GM23338 (cell line): Measurements from ENCODE around the gene PARVA. TPM values are rescaled to one million over a fixed set of nuclear protein-coding genes. Genes with fewer than 3 reads are reported as not detected.

Source experiments
- ATAC-seq: fragments of 200-7000 bp; cut with Tn5 transposase; 3 replicates; pipeline ENCODE4 v1.9.1; 2020
- DNase-seq: peaks from one replicate; pipeline ENCODE4 v3.0.0-alpha.2; 2015; ENCODE audit warnings: low spot score
- H2AFZ ChIP-seq: fragments of 200-600 bp; sonication (generic); 2 replicates; pipeline ENCODE4 v1.8.0; 2016; ENCODE audit warnings: antibody characterized with exemption, mild to moderate bottlenecking, moderate library complexity
- H3F3A ChIP-seq: fragments of 200-600 bp; sonication (generic); replicated peaks from 2 replicates; pipeline ENCODE4 v1.8.0; 2017; ENCODE audit warnings: antibody characterized with exemption, mixed run types, low read depth
- H3K27ac ChIP-seq: fragments of 200-600 bp; sonication (generic); 2 replicates; pipeline ENCODE4 v1.6.1; 2016; ENCODE audit warnings: low read depth
- H3K27me3 ChIP-seq: fragments of 200-600 bp; sonication (generic); 2 replicates; pipeline ENCODE4 v1.8.0; 2016; ENCODE audit warnings: mild to moderate bottlenecking, mixed run types, moderate library complexity; ENCODE audit not compliant: insufficient read depth
- H3K36me3 ChIP-seq: fragments of 200-600 bp; sonication (generic); 2 replicates; pipeline ENCODE4 v1.8.0; 2016; ENCODE audit warnings: mild to moderate bottlenecking; ENCODE audit not compliant: insufficient read depth
- H3K4me1 ChIP-seq: fragments of 200-600 bp; sonication (generic); 2 replicates; pipeline ENCODE4 v1.8.0; 2016; ENCODE audit warnings: mild to moderate bottlenecking, moderate library complexity; ENCODE audit not compliant: insufficient read depth
- H3K4me2 ChIP-seq: fragments of 200-600 bp; sonication (generic); 2 replicates; pipeline ENCODE4 v1.7.1; 2017; ENCODE audit warnings: mixed run types
- H3K4me3 ChIP-seq: fragments of 200-600 bp; sonication (generic); 2 replicates; pipeline ENCODE4 v1.6.1; 2016; ENCODE audit warnings: mixed run types
- H3K79me2 ChIP-seq: fragments of 200-600 bp; sonication (generic); replicated peaks from 2 replicates; pipeline ENCODE4 v1.8.0; 2017; ENCODE audit warnings: mild to moderate bottlenecking; ENCODE audit not compliant: insufficient read depth
- H3K9me2 ChIP-seq: fragments of 200-600 bp; sonication (generic); 2 replicates; pipeline ENCODE4 v1.8.0; 2017; ENCODE audit not compliant: insufficient read depth
- H4K20me1 ChIP-seq: fragments of 200-600 bp; sonication (generic); replicated peaks from 2 replicates; pipeline ENCODE4 v1.8.0; 2017; ENCODE audit warnings: mild to moderate bottlenecking; ENCODE audit not compliant: insufficient read depth
- H3K27ac Mint-ChIP-seq: 2 replicates; pipeline ENCODE4 v1.8.0; 2020; ENCODE audit warnings: inconsistent platforms, mild to moderate bottlenecking, moderate library complexity, mixed read lengths
- H3K27me3 Mint-ChIP-seq: 3 replicates; pipeline ENCODE4 v1.8.0; 2022; ENCODE audit warnings: low read depth, mild to moderate bottlenecking, moderate library complexity, mixed read lengths, inconsistent platforms; ENCODE audit not compliant: insufficient read depth, poor library complexity
- H3K36me3 Mint-ChIP-seq: 3 replicates; pipeline ENCODE4 v1.8.0; 2021; ENCODE audit warnings: low read depth, mild to moderate bottlenecking, inconsistent platforms, moderate library complexity, mixed read lengths
- H3K4me1 Mint-ChIP-seq: 3 replicates; pipeline ENCODE4 v1.8.0; 2020; ENCODE audit warnings: mild to moderate bottlenecking, inconsistent platforms, mixed read lengths
- H3K4me3 Mint-ChIP-seq: 3 replicates; pipeline ENCODE4 v1.8.0; 2021; ENCODE audit warnings: moderate library complexity, mild to moderate bottlenecking, inconsistent platforms, mixed read lengths
- H3K9me3 Mint-ChIP-seq: 3 replicates; pipeline ENCODE4 v1.8.0; 2020; ENCODE audit warnings: moderate library complexity, mild to moderate bottlenecking, inconsistent platforms, mixed read lengths
- CREB1 ChIP-seq: fragments of 250-450 bp; sonication (Bioruptor Pico); IDR thresholded peaks from 2 replicates; pipeline ENCODE4 v1.5.0; 2020; ENCODE audit warnings: low read depth, mild to moderate bottlenecking, moderate library complexity
- EZH2 ChIP-seq: fragments of 200-600 bp; sonication (generic); IDR thresholded peaks from one replicate; pipeline ENCODE4 v1.8.0; 2017; ENCODE audit warnings: antibody characterized with exemption, mild to moderate bottlenecking, low read depth; ENCODE audit not compliant: unreplicated experiment
- EZH2phosphoT487 ChIP-seq: fragments of 200-600 bp; sonication (generic); IDR thresholded peaks from one replicate; pipeline ENCODE4 v1.8.1; 2018; ENCODE audit warnings: antibody characterized with exemption; ENCODE audit not compliant: unreplicated experiment
- JUNB ChIP-seq: IDR thresholded peaks from one replicate; pipeline ENCODE4 v1.6.1; 2016; ENCODE audit warnings: antibody characterized with exemption; ENCODE audit not compliant: unreplicated experiment
- NANOG ChIP-seq: IDR thresholded peaks from 2 replicates; pipeline ENCODE4 v1.6.1; 2016; ENCODE audit warnings: antibody characterized with exemption, borderline replicate concordance
- POLR2AphosphoS5 ChIP-seq: IDR thresholded peaks from 2 replicates; pipeline ENCODE4 v1.6.1; 2016; ENCODE audit warnings: antibody characterized with exemption, low read depth
- STAT1 ChIP-seq: IDR thresholded peaks from one replicate; pipeline ENCODE4 v1.6.1; 2016; ENCODE audit warnings: antibody characterized with exemption; ENCODE audit not compliant: unreplicated experiment
- ZNF114 ChIP-seq: fragments of 250-450 bp; sonication (Bioruptor Pico); IDR thresholded peaks from 2 replicates; pipeline ENCODE4 v1.5.0; 2020; ENCODE audit warnings: mild to moderate bottlenecking, moderate library complexity
- ZNF331 ChIP-seq: fragments of 250-450 bp; sonication (Bioruptor Pico); IDR thresholded peaks from 2 replicates; pipeline ENCODE4 v1.5.0; 2020; ENCODE audit warnings: low read depth, mild to moderate bottlenecking, moderate library complexity
- polyA plus RNA-seq: library from polyadenylated mRNA; unstranded; fragments of >200 nt; fragmentation: Nextera tagmentation; extraction: Ambion mirVana; gene quantifications from 2 replicates; pipeline ENCODE4 v1.2.1, GENCODE V29; 2016
- total RNA-seq: library from RNA; depleted of rRNA; stranded (reverse); fragments of >200 nt; shearing (Covaris generic); gene quantifications from 2 replicates; pipeline ENCODE4 v1.2.3, GENCODE V29; 2014
- TF ChIP-seq, protein P1 (sequence below): IDR thresholded peaks from one replicate; pipeline ENCODE4 v1.6.1; 2018; ENCODE audit warnings: antibody characterized with exemption; ENCODE audit not compliant: unreplicated experiment

Gene PARVA
- total and polyA plus RNA-seq, 2 experiments from 2014 or later, result 5.8 to 6.9 TPM

- TF ChIP-seq, protein P1, sequence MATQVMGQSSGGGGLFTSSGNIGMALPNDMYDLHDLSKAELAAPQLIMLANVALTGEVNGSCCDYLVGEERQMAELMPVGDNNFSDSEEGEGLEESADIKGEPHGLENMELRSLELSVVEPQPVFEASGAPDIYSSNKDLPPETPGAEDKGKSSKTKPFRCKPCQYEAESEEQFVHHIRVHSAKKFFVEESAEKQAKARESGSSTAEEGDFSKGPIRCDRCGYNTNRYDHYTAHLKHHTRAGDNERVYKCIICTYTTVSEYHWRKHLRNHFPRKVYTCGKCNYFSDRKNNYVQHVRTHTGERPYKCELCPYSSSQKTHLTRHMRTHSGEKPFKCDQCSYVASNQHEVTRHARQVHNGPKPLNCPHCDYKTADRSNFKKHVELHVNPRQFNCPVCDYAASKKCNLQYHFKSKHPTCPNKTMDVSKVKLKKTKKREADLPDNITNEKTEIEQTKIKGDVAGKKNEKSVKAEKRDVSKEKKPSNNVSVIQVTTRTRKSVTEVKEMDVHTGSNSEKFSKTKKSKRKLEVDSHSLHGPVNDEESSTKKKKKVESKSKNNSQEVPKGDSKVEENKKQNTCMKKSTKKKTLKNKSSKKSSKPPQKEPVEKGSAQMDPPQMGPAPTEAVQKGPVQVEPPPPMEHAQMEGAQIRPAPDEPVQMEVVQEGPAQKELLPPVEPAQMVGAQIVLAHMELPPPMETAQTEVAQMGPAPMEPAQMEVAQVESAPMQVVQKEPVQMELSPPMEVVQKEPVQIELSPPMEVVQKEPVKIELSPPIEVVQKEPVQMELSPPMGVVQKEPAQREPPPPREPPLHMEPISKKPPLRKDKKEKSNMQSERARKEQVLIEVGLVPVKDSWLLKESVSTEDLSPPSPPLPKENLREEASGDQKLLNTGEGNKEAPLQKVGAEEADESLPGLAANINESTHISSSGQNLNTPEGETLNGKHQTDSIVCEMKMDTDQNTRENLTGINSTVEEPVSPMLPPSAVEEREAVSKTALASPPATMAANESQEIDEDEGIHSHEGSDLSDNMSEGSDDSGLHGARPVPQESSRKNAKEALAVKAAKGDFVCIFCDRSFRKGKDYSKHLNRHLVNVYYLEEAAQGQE, result no peak
- TF ChIP-seq POLR2AphosphoS5 (no peak), ZNF114 (no peak), EZH2 (no peak), ZNF331 (CRISPR knock-in tag) (no peak), JUNB (no peak), NANOG (no peak), STAT1 (no peak), EZH2phosphoT487 (no peak)
Observed at GRCh38 chr11:12413141-12414052, 36.0 kb downstream of the PARVA start (continued).

- H3K36me3 Mint-ChIP-seq, result no peaks in the 10 kb centered on the region
- 0 out of 2 replicates have a peak, but pooled peaks cover 6% of the 10 kb centered on the region for H3K9me2 ChIP-seq
- DNase-seq (no peak), ATAC-seq (no peak)
- TF ChIP-seq CREB1 (CRISPR knock-in tag) (no peak), NANOG (no peak), JUNB (no peak), STAT1 (no peak), EZH2phosphoT487 (no peak), POLR2AphosphoS5 (no peak)
- no peaks in the 10 kb centered on the region for H4K20me1 ChIP-seq
- H2AFZ ChIP-seq, result no peak overlapping the region
- no peaks in the 10 kb centered on the region for H3K79me2 ChIP-seq
- 0 out of 2 replicates have a peak overlapping the region, but pooled peaks have one; percentile 16 for H3K27ac Mint-ChIP-seq
- no peaks in the 10 kb centered on the region for H3F3A ChIP-seq
- no peak overlapping the region for H3K4me3 ChIP-seq
- H3K4me3 Mint-ChIP-seq, result no peak overlapping the region
- H3K36me3 ChIP-seq, result no peaks in the 10 kb centered on the region
- peaks cover 7% of the 10 kb centered on the region for H3K27me3 Mint-ChIP-seq
- no peak overlapping the region for H3K27ac ChIP-seq
- H3K4me1 Mint-ChIP-seq, result peaks cover 54% of the 10 kb centered on the region
- no peaks in the 10 kb centered on the region; the same call in 2 of the 3 replicates for H3K9me3 Mint-ChIP-seq
- peak overlapping the region; percentile 11; the same call in 1 of the 2 replicates for H3K4me2 ChIP-seq
- H3K4me1 ChIP-seq, result peaks cover 27% of the 10 kb centered on the region
- H3K27me3 ChIP-seq, result no peaks in the 10 kb centered on the region
Observed at GRCh38 chr11:12414611-12415010, 37.2 kb downstream of the PARVA start.
